GM18870 (cell line): Measurements from ENCODE around the gene TOPBP1.
"Not testable (repeated sequence)": the region's sequence is repeated elsewhere in the genome, so short reads cannot be mapped to it uniquely, and the experiment has no call there.

Source experiments
- ATAC-seq: cut with Tn5 transposase; IDR thresholded peaks from one replicate; pipeline ENCODE4 v1.9.1; 2021; ENCODE audit warnings: moderate library complexity; ENCODE audit not compliant: unreplicated experiment

Gene TOPBP1

GRCh38 chr3:133572158-133573053, 89.3 kb downstream of the TOPBP1 start:
- peak; percentile 22 for ATAC-seq

- ATAC-seq, result no peak
Measured at GRCh38 chr3:133570937-133571320, 90.8 kb downstream of the TOPBP1 start.

GRCh38 chr3:133570139-133570936, 91.4 kb downstream of the TOPBP1 start:
- no peak for ATAC-seq

GRCh38 chr3:133568294-133569014, 93.3 kb downstream of the TOPBP1 start:
- no peak for ATAC-seq

GRCh38 chr3:133563816-133564215, 97.9 kb downstream of the TOPBP1 start:
- ATAC-seq, result no peak

- no peak for ATAC-seq
Measured at GRCh38 chr3:133563186-133563591, 98.6 kb downstream of the TOPBP1 start.

- ATAC-seq, result no peak
Measured at GRCh38 chr3:133562376-133562775, 99.4 kb downstream of the TOPBP1 start.

- no peak for ATAC-seq
Measured at GRCh38 chr3:133561679-133562078, 100.1 kb downstream of the TOPBP1 start.

- not testable (repeated sequence) for ATAC-seq
Measured at GRCh38 chr3:133551589-133551988, 110.2 kb downstream of the TOPBP1 start.
